BJ (cell line): ENCODE measurements around the gene GRM7. TPM values are rescaled to one million over a fixed set of nuclear protein-coding genes. Genes with fewer than 3 reads are reported as not detected.

ENCODE experiments used
- CTCF ChIA-PET: fragments of 350-600 bp; formaldehyde crosslinking; extraction: SDS; loops from one replicate; lab custom pipeline; 2021; ENCODE audit warnings: antibody characterized with exemption, inconsistent platforms; lab: Yijun Ruan, JAX
- POLR2A ChIA-PET: fragments of 300-600 bp; sonication (Branson Sonifier 250); formaldehyde crosslinking; extraction: SDS; loops from one replicate; lab custom pipeline; 2021; ENCODE audit warnings: antibody characterized with exemption; lab: Charles Lee
- DNase-seq: peaks from one replicate; pipeline ENCODE4 v3.0.0-alpha.2; 2011; ENCODE audit warnings: low read depth
- H3K27me3 ChIP-seq: 2 replicates; pipeline ENCODE4 v1.6.0; 2011; ENCODE audit warnings: low read length; ENCODE audit not compliant: control insufficient read depth, insufficient read depth
- H3K36me3 ChIP-seq: 2 replicates; pipeline ENCODE4 v1.5.1; 2011; ENCODE audit warnings: low read length; ENCODE audit not compliant: control insufficient read depth, insufficient read depth
- H3K4me3 ChIP-seq: 2 replicates; pipeline ENCODE4 v1.5.1; 2011; ENCODE audit warnings: low read depth, mild to moderate bottlenecking, control low read depth, low read length
- CTCF ChIP-seq: IDR thresholded peaks from 2 replicates; pipeline ENCODE4 v1.5.1; 2011; ENCODE audit warnings: low read depth, mild to moderate bottlenecking, control low read depth, inconsistent platforms, low read length, moderate library complexity; ENCODE audit not compliant: insufficient read depth
- polyA plus RNA-seq: library from polyadenylated mRNA; depleted of rRNA; stranded (reverse); fragments of >200 nt; gene quantifications from 2 replicates; pipeline ENCODE4 v1.2.3, GENCODE V29; 2011

Gene GRM7
- polyA plus RNA-seq, 1 experiment: not detected

DNA sequence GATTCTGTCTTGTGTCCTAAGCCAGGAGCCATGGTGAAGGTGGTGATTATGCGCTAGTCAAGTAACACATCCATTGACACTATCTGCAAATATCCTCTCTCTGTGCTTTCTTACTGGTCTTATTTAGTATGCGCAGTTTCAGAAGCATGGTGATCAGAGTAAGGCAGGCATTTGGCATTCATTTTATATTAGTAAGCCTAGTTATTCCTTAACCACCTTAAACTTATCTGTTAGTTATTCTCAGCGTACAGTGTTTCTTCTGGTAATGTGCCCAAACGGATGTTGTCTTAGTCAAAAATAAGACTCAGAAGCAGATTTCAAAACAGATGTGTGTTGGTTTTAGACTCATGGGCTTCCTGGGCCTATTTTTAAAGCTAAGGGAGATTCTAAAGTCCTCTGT is 329.2 kb downstream of the GRM7 start:
- Histone ChIP-seq H3K36me3 (no peaks in the 10 kb centered on the region), H3K4me3 (no peak overlapping the region), H3K27me3 (no peaks in the 10 kb centered on the region)
- no peak for DNase-seq
- ChIA-PET CTCF (no interaction called here), POLR2A (no interaction called here)
- TF ChIP-seq CTCF: no peak

GRCh38 chr3:7193269-7193668 is 332.4 kb downstream of the GRM7 start:
- TF ChIP-seq CTCF: no peak
- Histone ChIP-seq H3K27me3 (no peaks in the 10 kb centered on the region), H3K36me3 (no peaks in the 10 kb centered on the region), H3K4me3 (no peak overlapping the region)
- DNase-seq: no peak
- POLR2A ChIA-PET: no interaction called here
- CTCF ChIA-PET: no interaction called here

DNA sequence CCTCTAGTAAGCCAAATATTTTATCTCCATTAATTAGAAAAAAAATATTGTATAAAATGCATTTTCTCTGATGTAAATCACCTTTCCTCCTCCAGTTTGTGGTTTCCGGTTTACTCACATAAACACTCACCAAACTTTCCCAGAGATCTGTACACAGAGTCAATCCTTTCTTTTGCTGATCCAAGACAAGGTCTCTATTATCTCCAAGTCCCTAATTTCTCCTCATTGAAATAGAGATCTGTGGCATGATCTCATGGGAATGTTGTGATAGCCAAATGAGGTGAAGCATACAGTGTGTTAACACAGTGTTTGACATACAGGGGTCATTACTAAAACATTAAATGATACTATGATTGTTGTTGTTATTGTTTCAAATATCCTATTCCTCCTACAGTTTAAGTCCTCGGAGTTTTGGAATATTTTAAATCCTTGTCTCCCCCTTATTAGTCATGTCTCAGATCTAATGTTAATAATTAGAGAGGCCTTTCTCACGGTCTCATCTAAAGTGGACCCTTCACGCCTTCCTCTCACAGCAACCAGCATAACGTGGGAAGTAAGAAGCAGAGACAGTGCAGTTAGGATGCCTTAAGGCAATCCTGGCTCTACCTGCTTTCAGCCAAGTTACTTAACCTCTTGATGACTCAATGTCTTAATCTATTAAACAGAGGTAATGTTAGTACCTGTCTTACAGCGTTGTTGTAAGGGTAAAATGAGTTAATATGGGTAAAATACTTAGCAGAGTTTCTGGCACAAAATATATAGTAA is 333.3 kb downstream of the GRM7 start:
- CTCF ChIA-PET: no interaction called here
- POLR2A ChIA-PET: no interaction called here
- DNase-seq: no peak
- no peaks in the 10 kb centered on the region for H3K36me3 ChIP-seq
- no peak for TF ChIP-seq CTCF
- no peaks in the 10 kb centered on the region for H3K27me3 ChIP-seq
- H3K4me3 ChIP-seq: no peak overlapping the region

GRCh38 chr3:7195934-7196333 is 335.0 kb downstream of the GRM7 start:
- no peak for TF ChIP-seq CTCF
- POLR2A ChIA-PET: no interaction called here
- CTCF ChIA-PET: no interaction called here
- Histone ChIP-seq H3K4me3 (no peak overlapping the region), H3K27me3 (no peaks in the 10 kb centered on the region), H3K36me3 (no peaks in the 10 kb centered on the region)
- DNase-seq: no peak

DNA sequence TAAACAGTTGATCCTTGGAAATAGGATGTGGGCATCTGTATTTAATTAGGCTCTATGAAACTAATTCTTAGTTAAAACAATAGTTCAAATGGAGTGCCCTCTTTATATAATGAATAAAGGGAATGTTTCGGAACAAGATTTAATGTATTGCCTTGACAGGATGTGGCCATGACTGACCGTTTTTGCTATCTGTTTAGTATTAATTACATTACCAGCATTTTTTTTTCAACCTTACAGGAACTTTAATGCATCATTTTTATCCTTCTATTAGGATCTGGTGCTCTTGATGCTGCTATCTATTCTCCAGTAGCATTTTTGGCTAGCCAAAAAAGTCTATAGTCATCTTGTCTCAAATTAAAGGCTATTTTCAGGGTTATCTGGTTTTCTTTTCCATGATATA is 340.9 kb downstream of the GRM7 start:
- CTCF ChIA-PET: no interaction called here
- no peak for DNase-seq
- Histone ChIP-seq H3K36me3 (no peaks in the 10 kb centered on the region), H3K27me3 (no peaks in the 10 kb centered on the region), H3K4me3 (no peak overlapping the region)
- no peak for TF ChIP-seq CTCF
- POLR2A ChIA-PET: no interaction called here
